ENCODE data around the gene CELF1. TPM values are rescaled to one million over a fixed set of nuclear protein-coding genes. Genes with fewer than 3 reads are reported as not detected.
A peak's percentile ranks its signal among the peaks of the same experiment; 100 is the strongest.

The CELF1 gene
- total RNA-seq, 1 experiment from 2014 or later: 173 TPM

DNA sequence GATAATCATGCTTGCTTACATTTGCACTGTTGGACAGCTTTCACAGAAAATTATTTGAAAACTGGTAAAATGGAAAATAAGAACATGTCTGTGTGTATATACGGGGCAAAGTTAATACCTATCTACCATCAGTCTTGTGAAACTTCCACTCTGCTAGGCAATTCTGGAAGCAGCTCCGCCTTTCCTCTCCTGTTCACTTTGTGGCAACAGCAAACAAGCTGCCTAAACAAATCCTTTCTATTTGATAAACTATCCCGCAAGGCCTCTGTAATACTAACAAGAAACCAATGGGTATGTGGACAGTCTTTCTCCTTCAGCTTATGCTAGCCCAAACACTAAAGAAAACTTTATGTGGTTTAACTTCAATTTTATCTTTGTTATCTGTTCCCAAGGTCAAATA, 64.8 kb downstream of the CELF1 start:
- POLR2A ChIA-PET: interaction anchor here (0.7 to 1.5 kb wide), 4 partner anchors 21 to 64 kb away, joined by 3 read pairs; no protein-coding TSS in a partner anchor
- H3K4me3 Mint-ChIP-seq (ENCODE audit: unreplicated experiment): no peak overlapping the region
- H3K9me3 Mint-ChIP-seq (ENCODE audit: unreplicated experiment): no peaks in the 10 kb centered on the region
- H3K27me3 Mint-ChIP-seq (ENCODE audit: insufficient read depth, unreplicated experiment): no peaks in the 10 kb centered on the region
- CTCF ChIA-PET: interaction anchor here (1.7 kb wide), 1 partner anchor 66 kb away, joined by 6 read pairs; no protein-coding TSS in a partner anchor
- no peak for DNase-seq (ENCODE audit: unreplicated experiment)
- TF ChIP-seq, protein P1, sequence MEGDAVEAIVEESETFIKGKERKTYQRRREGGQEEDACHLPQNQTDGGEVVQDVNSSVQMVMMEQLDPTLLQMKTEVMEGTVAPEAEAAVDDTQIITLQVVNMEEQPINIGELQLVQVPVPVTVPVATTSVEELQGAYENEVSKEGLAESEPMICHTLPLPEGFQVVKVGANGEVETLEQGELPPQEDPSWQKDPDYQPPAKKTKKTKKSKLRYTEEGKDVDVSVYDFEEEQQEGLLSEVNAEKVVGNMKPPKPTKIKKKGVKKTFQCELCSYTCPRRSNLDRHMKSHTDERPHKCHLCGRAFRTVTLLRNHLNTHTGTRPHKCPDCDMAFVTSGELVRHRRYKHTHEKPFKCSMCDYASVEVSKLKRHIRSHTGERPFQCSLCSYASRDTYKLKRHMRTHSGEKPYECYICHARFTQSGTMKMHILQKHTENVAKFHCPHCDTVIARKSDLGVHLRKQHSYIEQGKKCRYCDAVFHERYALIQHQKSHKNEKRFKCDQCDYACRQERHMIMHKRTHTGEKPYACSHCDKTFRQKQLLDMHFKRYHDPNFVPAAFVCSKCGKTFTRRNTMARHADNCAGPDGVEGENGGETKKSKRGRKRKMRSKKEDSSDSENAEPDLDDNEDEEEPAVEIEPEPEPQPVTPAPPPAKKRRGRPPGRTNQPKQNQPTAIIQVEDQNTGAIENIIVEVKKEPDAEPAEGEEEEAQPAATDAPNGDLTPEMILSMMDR (IDR thresholded peaks at IDR 0.05; ENCODE audit: unreplicated experiment): no peak
- BruUV-seq (replicated peaks): no TSS peak
- intact Hi-C loops (cut with micrococcal nuclease): loop anchor here (5.0 kb wide), 1 partner anchor 54 kb away; no protein-coding TSS in a partner anchor
- no peaks in the 10 kb centered on the region for H3K4me1 Mint-ChIP-seq (ENCODE audit: insufficient read depth, unreplicated experiment)
- no peak overlapping the region for H3K27ac Mint-ChIP-seq (ENCODE audit: low read depth, unreplicated experiment)
- H3K36me3 Mint-ChIP-seq (ENCODE audit: insufficient read depth, unreplicated experiment): peaks cover 70% of the 10 kb centered on the region

DNA sequence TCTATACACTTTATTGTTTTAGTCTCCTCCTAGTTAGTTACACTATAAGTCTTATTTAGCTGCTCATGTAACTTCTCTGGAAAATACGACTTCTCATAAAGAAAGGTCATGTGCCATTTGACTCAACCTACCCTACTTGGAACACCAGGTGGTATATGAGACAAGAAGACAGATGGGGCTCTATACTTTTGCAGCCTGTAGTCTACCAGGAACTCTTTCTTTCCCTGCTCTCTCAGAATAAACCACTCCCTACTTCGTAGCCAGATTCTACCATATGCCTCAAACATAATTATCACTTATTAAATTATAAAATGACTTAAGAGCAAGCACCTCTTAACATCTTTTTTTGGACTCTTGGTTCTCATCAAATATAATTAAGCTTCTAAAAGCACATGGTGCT, 65.5 kb downstream of the CELF1 start:
- H3K27ac Mint-ChIP-seq (ENCODE audit: low read depth, unreplicated experiment): no peak overlapping the region
- no TSS peak for BruUV-seq (replicated peaks)
- H3K36me3 Mint-ChIP-seq (ENCODE audit: insufficient read depth, unreplicated experiment): peaks cover 74% of the 10 kb centered on the region
- no peaks in the 10 kb centered on the region for H3K9me3 Mint-ChIP-seq (ENCODE audit: unreplicated experiment)
- no peak overlapping the region for H3K4me3 Mint-ChIP-seq (ENCODE audit: unreplicated experiment)
- POLR2A ChIA-PET: interaction anchor here (0.7 to 1.5 kb wide), 6 partner anchors 8 to 64 kb away, joined by 3 to 5 read pairs (median 3); no protein-coding TSS in a partner anchor
- no peaks in the 10 kb centered on the region for H3K4me1 Mint-ChIP-seq (ENCODE audit: insufficient read depth, unreplicated experiment)
- TF ChIP-seq, protein P1 (IDR thresholded peaks at IDR 0.05; ENCODE audit: unreplicated experiment): no peak
- DNase-seq (ENCODE audit: unreplicated experiment): no peak
- CTCF ChIA-PET: interaction anchor here (0.6 to 1.7 kb wide), 2 partner anchors 30 to 67 kb away, joined by 4 to 6 read pairs; no protein-coding TSS in a partner anchor
- intact Hi-C loops (cut with micrococcal nuclease): loop anchor here (5.0 kb wide), 1 partner anchor 55 kb away; no protein-coding TSS in a partner anchor
- no peaks in the 10 kb centered on the region for H3K27me3 Mint-ChIP-seq (ENCODE audit: insufficient read depth, unreplicated experiment)

DNA sequence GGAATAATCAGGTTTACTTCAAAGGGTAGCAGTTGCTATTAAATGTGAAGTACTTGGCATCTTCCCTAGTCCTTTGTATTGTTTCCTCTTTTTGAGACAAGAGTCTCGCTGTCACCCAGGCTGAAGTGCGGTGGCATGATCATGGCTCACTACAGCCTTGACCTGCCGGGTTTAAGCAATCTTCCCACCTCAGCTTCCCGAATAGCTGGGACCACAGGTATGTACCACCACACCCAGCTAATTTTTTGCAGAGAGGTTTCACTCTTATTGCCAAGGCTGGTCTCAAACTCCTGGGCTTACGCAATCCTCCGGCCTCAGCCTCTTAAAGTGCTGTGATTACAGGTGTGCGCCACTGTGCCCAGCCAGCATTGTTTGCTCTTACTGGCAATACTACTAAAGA, 67.8 kb downstream of the CELF1 start:
- Mint-ChIP-seq H3K27me3 (ENCODE audit: insufficient read depth, unreplicated experiment) (no peaks in the 10 kb centered on the region), H3K4me1 (ENCODE audit: insufficient read depth, unreplicated experiment) (no peaks in the 10 kb centered on the region), H3K9me3 (ENCODE audit: unreplicated experiment) (no peaks in the 10 kb centered on the region), H3K4me3 (ENCODE audit: unreplicated experiment) (no peak overlapping the region), H3K27ac (ENCODE audit: low read depth, unreplicated experiment) (no peak overlapping the region), H3K36me3 (ENCODE audit: insufficient read depth, unreplicated experiment) (peaks cover 88% of the 10 kb centered on the region)
- no TSS peak for BruUV-seq (replicated peaks)
- DNase-seq (ENCODE audit: unreplicated experiment): peak; percentile 47
- TF ChIP-seq, protein P1 (IDR thresholded peaks at IDR 0.05; ENCODE audit: unreplicated experiment): no peak
- ChIA-PET POLR2A (interaction anchor here (0.8 to 3.0 kb wide), 5 partner anchors 7 to 67 kb away, joined by 3 to 11 read pairs (median 5); partner anchors contain the start of gene CELF1), CTCF (interaction anchor here (1.3 kb wide), 1 partner anchor 68 kb away, joined by 5 read pairs; the partner anchor contains the start of gene CELF1)
- intact Hi-C loops (cut with micrococcal nuclease): loop anchor here (5.0 kb wide), 1 partner anchor 57 kb away; no protein-coding TSS in a partner anchor

DNA sequence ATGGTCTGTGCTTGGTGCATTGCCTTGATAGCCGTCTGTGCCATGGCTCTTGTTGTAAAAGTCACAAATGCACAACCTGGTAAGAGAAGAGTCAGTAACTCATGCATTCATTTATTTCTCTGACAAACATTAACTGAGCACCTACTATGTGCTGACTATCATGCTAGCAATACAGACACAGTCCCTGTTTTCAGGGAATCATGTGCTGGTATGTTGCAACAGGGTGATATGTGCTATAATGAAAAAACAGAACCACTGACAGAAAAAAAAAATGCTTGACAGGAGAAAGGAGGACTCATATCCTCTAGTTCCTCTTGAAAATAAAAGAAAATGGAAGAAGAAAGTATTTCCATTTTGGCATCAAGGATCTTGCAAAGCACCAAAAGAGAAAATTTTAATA, 69.5 kb downstream of the CELF1 start:
- CTCF ChIA-PET: no interaction called here
- no peak for DNase-seq (ENCODE audit: unreplicated experiment)
- H3K27me3 Mint-ChIP-seq (ENCODE audit: insufficient read depth, unreplicated experiment): no peaks in the 10 kb centered on the region
- no peaks in the 10 kb centered on the region for H3K9me3 Mint-ChIP-seq (ENCODE audit: unreplicated experiment)
- no peaks in the 10 kb centered on the region for H3K4me1 Mint-ChIP-seq (ENCODE audit: insufficient read depth, unreplicated experiment)
- TF ChIP-seq, protein P1 (IDR thresholded peaks at IDR 0.05; ENCODE audit: unreplicated experiment): no peak
- intact Hi-C loops (cut with micrococcal nuclease): no loop called here
- H3K4me3 Mint-ChIP-seq (ENCODE audit: unreplicated experiment): no peak overlapping the region
- POLR2A ChIA-PET: interaction anchor here (0.6 to 1.0 kb wide), 2 partner anchors 29 to 154 kb away, joined by 3 read pairs; no protein-coding TSS in a partner anchor
- no TSS peak for BruUV-seq (replicated peaks)
- no peak overlapping the region for H3K27ac Mint-ChIP-seq (ENCODE audit: low read depth, unreplicated experiment)
- peaks cover 100% of the 10 kb centered on the region for H3K36me3 Mint-ChIP-seq (ENCODE audit: insufficient read depth, unreplicated experiment)

All from MCF 10A (cell line).